CD4-positive, alpha-beta T cell treated with Interleukin-4 for 1 hour (primary cell): ENCODE measurements around the gene YY1AP1.
"Not testable (repeated sequence)": the region's sequence is repeated elsewhere in the genome, so short reads cannot be mapped to it uniquely, and the experiment has no call there.

ENCODE experiments used
- DNase-seq, 2 donors: peaks; one replicate each; pipeline ENCODE4 v3.0.0-alpha.2; 2020 to 2022

The YY1AP1 gene

GRCh38 chr1:155694167-155694566 lies 5.6 kb upstream of the YY1AP1 start:
- DNase-seq: no peak

- no peak for DNase-seq
Observed at GRCh38 chr1:155691992-155692528, 3.5 kb upstream of the YY1AP1 start.

DNA sequence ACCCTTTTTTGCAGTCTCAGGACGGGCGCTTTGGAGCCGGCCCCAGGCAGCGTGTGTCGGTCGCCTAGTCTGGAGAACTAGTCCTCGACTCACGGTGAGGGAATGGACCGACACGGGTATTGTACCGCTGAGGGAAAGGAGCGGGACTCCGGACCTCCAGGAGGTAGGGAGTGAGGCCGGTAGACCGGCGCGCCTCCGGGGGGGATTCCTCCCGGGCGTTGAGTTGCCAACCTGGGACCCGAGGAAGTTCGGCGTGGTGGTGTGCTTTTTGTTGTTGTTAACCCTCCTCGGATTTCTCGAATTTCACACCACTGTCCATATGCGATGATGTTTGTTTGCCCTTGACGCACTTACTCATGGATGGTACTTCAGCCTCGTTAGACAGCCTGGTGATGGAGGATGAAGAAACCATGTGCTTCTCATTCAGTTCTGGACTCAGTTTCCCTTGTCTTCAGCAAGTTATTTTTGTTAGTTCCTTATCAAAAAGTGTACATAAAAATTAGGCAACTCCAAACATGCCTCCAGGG lies 570 bp upstream of the YY1AP1 start, which contains the start of gene DAP3:
Gene DAP3, plus strand, starts transcription at position 11 of the 527 bp plus-strand sequence. CDS start 20,689 bp downstream, outside the sequence.
- peak in 1 of 2 donors; percentile 78 for DNase-seq

GRCh38 chr1:155687705-155688323 lies 760 bp downstream of the YY1AP1 start:
- DNase-seq: not testable (repeated sequence)

GRCh38 chr1:155681776-155682175 lies 6.8 kb downstream of the YY1AP1 start:
- no peak for DNase-seq

GRCh38 chr1:155680531-155680930 lies 8.0 kb downstream of the YY1AP1 start:
- DNase-seq: no peak

DNA sequence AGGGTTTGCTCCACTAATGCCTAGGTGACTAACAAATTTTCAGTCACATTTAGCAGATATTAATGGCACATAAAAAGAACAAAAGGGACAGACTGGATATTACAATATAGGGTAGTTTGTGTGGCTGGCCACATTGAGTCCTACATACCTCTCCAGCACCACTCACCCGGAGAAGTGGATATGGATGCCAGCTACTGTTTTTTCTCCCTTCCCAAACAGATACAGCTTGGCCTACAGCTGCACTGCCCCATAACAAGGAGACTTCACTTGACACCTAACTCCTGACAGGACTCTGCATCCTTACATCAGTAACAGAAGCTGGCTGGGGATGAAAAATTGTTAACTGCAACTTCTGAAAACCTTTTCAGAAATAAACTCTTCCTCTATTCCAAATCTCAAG lies 9.6 kb downstream of the YY1AP1 start:
- not testable (repeated sequence) for DNase-seq

DNA sequence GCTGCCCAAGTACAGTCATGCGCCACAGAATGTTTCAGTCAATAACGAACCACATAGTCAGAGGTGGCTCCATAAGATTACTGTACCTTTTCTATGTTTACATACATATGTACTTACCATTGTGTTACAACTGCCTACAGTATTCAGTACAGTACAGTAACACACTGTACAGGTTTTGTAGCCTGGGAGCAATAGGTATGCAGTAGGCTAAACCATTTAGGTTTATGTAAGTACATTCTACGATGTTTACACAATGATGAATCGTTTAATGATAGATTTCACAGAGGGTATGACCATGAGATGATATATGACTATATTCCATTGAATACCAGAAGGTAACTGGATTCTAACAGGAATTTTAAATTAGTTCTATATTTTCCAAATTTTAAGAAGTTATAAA lies 10.5 kb downstream of the YY1AP1 start:
- DNase-seq: no peak

GRCh38 chr1:155673003-155673402 lies 15.6 kb downstream of the YY1AP1 start:
- no peak for DNase-seq

- no peak for DNase-seq
Observed at GRCh38 chr1:155671750-155672149, 16.8 kb downstream of the YY1AP1 start.

DNA sequence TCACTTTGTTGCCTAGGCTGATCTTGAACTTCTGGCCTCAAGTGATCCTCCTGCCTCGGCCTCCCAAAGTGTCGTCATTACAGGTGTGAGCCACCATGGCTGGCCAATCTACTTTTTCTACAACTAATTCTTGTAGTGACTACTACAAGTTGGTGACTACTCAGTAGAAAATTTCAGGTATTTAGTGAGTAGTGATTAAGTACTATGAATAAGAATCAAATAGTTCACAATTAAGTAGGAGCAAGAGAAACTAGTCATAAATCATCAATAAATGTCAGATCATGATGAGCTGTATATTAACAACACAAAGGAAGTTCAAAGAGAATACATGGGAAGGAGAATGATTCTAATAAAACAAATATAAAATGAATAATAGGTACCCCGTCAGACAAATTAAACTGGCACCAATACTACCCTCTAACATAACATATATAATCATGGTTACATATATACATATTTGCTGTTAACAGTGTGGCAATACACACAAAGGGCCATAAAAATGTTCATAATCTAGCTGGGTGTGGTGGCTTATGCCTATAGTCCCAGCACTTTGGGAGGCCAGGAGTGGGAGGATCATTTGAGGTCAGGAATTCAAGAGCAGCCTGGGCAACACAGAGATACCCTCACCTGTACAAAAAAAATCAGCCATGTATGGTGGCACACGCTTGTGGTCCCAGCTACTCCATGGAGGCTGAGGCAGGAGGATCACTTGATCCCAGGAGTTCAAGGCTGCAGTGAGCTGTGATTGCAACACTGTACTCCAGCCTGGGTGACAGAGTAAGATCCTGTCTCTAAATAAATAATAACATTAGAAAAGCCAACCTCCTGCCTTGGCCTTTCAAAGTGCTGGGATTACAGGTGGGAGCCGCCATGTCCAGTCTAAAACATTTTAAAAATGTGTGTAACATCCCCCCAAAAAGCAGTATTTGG lies 19.1 kb downstream of the YY1AP1 start:
- no peak for DNase-seq

DNA sequence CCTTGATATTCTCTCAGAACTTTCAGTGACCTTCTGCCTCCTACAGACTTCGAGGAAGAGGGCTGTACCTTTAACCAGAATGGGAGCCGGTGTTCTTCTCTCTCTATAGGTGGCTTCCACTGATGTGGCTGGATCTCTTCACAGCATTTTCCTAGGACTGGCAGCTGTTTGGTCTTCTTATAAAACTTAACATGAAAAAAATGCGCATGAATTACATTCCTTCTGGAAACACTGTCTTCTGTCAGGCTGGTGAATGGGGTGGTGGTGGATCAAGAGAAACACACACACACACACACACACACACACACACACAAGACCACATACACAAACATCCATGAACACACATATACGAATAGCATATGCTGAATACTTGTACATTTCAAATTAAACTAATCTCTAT lies 27.3 kb downstream of the YY1AP1 start:
- DNase-seq: not testable (repeated sequence)

GRCh38 chr1:155657463-155657862 lies 31.1 kb downstream of the YY1AP1 start:
- DNase-seq: no peak

GRCh38 chr1:155652951-155653350 lies 35.6 kb downstream of the YY1AP1 start:
- no peak for DNase-seq

DNA sequence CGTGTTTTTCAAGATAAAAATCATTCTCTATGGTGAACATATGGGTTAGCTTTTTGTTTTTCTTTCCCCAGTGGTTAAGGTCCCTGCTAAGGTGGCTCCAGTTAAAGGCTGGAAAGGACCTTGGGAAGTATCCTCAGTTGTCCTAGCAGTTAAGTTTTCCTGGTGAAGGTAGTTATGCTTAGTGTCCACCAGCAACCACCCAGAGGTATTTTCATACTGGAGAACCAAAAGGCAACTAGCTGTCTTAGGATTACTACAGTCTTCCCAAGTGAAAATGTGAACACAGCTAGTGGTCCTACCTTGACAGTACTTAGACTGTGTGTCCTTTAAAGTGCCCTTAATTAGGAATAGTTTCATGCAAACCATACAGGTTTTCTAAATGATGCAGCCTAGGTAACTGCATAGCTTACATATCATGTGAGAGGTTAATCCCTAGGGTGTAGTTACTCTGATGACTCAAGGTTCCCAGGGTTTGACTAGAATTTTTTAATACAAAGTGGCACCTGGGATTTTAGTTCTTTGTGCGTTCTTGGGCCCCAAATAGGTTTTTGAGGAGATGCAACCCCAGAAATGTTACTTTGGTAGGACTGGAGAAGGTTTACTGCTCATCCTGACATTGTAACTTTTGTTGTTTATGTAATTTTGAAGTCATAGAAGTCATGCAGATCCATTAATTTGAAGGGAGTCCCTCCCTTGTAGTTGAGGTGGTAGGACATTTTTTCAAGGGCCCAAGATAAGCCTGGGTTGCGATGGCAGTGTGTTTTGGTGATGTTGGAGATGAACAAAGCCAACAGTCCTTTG lies 36.5 kb downstream of the YY1AP1 start:
- DNase-seq: no peak

DNA sequence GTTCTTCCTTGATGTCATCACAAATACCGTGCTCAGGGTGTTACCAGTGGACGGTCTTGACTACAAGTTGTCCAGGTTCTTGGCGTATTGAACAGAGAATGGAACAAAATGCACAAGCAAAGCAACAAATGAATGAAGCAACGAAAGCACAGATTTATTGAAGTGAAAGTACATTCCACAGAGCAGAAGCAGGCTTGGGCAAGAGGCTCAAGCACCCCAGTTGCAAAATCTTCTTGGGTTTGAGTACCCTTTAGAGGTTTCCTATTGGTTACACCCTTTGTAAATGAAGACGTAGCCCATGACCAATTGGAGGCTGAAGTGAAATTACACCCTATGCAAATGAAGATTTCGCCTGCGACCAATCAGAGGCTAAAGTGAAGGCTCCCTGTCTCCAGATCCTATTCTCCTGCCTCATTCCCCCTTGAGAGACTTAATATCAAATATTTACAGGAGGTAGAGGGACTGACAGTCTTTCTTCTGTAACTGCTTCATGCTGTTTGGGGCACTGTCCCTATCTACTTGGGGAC lies 38.3 kb downstream of the YY1AP1 start:
- no peak for DNase-seq

- no peak for DNase-seq
Observed at GRCh38 chr1:155649676-155650075, 38.9 kb downstream of the YY1AP1 start.

GRCh38 chr1:155648207-155649147 lies 40.1 kb downstream of the YY1AP1 start:
- peak in 1 of 2 donors; percentile 47 for DNase-seq

DNA sequence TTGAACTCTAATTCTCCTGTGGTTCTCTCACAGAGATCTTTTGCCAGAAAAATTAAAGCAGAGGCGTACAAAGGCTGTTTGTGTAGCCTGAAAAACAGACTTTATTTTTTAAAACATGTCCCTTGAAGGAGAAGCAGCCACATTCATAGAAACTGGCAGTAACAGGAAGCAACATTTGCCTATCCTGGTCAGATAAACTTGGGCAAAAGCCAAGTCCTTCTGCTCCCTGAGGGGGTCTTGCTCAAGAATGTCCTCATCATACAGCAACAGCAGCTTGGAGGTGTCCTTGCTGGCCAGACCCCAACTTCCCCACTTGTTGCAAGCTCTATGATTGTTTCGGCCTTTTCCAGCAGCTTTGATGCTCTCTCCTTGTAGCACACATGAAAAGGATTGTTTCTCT lies 42.3 kb downstream of the YY1AP1 start:
- DNase-seq: no peak

DNA sequence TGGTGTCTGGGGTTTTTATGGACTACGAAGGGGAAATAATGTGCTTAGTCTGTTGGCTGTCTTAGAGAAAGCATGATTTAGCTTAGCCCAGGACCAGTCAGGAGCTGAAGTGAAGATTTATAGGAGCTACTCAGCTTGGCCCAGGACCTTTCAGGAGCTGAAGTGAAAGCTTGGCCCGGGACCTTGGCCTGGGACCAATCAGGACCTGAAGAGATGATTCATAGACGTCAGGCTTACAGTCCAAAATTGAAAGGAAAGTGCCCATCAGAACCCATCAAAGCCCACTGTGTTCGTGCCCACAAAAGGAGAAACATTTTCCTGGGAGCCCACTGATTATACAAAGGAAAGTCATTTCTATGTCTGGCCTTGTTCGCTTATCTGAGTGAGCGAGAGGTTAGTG lies 42.9 kb downstream of the YY1AP1 start:
- no peak for DNase-seq

GRCh38 chr1:155645034-155645598 lies 43.5 kb downstream of the YY1AP1 start:
- no peak for DNase-seq
